HCT116 (cell line): ENCODE measurements around the gene STARD3NL. TPM values are rescaled to one million over a fixed set of nuclear protein-coding genes. Genes with fewer than 3 reads are reported as not detected.

Experiments used
- ATAC-seq: fragments of 200-7000 bp; cut with Tn5 transposase; 2 replicates; pipeline ENCODE4 v1.9.1; 2020; ENCODE audit warnings: mild to moderate bottlenecking, moderate library complexity
- BruUV-seq: library from RNA; stranded (reverse); fragments of 400-500 nt; replicated peaks from 2 replicates; lab custom pipeline; 2021; lab: Mats Ljungman, UMichigan
- CTCF ChIA-PET: fragments of 300-600 bp; sonication (Branson Sonifier 250); formaldehyde crosslinking; loops from one replicate; lab custom pipeline; 2021; ENCODE audit warnings: antibody characterized with exemption; lab: Charles Lee
- POLR2A ChIA-PET: fragments of 300-600, 350-600 bp; sonication (Branson Sonifier 250); formaldehyde crosslinking; loops from one replicate; lab custom pipeline; 2021; ENCODE audit warnings: antibody characterized with exemption; lab: Charles Lee
- RAD21 ChIA-PET, 2 experiments: fragments of 300-600 bp; sonication (Branson Sonifier 250); formaldehyde crosslinking; loops; one replicate each; lab custom pipeline; 2023; ENCODE audit warnings: low total read pairs in 2 of 2; ENCODE audit not compliant: uncharacterized antibody in 2 of 2, unreplicated experiment in 2 of 2, low non-redundant PET in 1 of 2; lab: Charles Lee
- DNase-seq: peaks from one replicate; pipeline ENCODE4 v3.0.0-alpha.2; 2010; ENCODE audit warnings: low read depth, low spot score
- H2AFZ ChIP-seq: fragments of 200-600 bp; shearing (Covaris generic), sonication (generic); 2 replicates; pipeline ENCODE4 v1.6.1; 2017; ENCODE audit warnings: low read depth, mixed run types, mixed read lengths, antibody characterized with exemption, low read length; ENCODE audit not compliant: poor library complexity, severe bottlenecking
- H3K27ac ChIP-seq: 2 replicates; pipeline ENCODE4 v1.5.1; 2012; ENCODE audit warnings: low read depth, low read length
- H3K27me3 ChIP-seq: fragments of 200-600 bp; sonication (generic); 2 replicates; pipeline ENCODE4 v1.6.1; 2016; ENCODE audit warnings: mixed run types, low read length, mixed read lengths; ENCODE audit not compliant: insufficient read depth
- H3K36me3 ChIP-seq, 2 experiments: fragments of 200-500 bp in 1 of 2; fragments of 200-600 bp in 1 of 2; sonication (Bioruptor generic) in 1 of 2; sonication (generic) in 1 of 2; 2 replicates each; pipeline versions ENCODE4 v1.5.1 to v1.6.1; 2014 to 2016; ENCODE audit warnings: low read length in 2 of 2, inconsistent platforms in 1 of 2, mixed read lengths in 1 of 2, mixed run types in 1 of 2; ENCODE audit not compliant: insufficient read depth in 2 of 2, control insufficient read depth in 1 of 2
- H3K4me1 ChIP-seq, 2 experiments: fragments of 200-600 bp in 1 of 2; sonication (generic) in 1 of 2; 2 replicates each; pipeline versions ENCODE4 v1.5.1 to v1.6.1; 2012 to 2017; ENCODE audit warnings: low read length in 2 of 2, inconsistent platforms in 1 of 2, mild to moderate bottlenecking in 1 of 2, mixed read lengths in 1 of 2, mixed run types in 1 of 2, moderate library complexity in 1 of 2; ENCODE audit not compliant: insufficient read depth in 2 of 2, control insufficient read depth in 1 of 2
- H3K4me2 ChIP-seq: fragments of 200-600 bp; sonication (generic); 2 replicates; pipeline ENCODE4 v1.6.1; 2017; ENCODE audit warnings: mixed run types, low read length, mixed read lengths
- H3K4me3 ChIP-seq, 2 experiments: fragments of 200-600 bp in 1 of 2; sonication (generic) in 1 of 2; replicated peaks in 1 of 2; 2 replicates each; pipeline ENCODE4 v1.5.1; 2011 to 2016; ENCODE audit warnings: low read length in 2 of 2, control low read depth in 1 of 2, low read depth in 1 of 2, mild to moderate bottlenecking in 1 of 2, mixed read lengths in 1 of 2, mixed run types in 1 of 2
- H3K79me2 ChIP-seq: fragments of 200-600 bp; sonication (generic); 2 replicates; pipeline ENCODE4 v1.6.1; 2017; ENCODE audit warnings: mild to moderate bottlenecking, mixed run types, low read length, moderate library complexity, mixed read lengths; ENCODE audit not compliant: insufficient read depth
- H3K9ac ChIP-seq: fragments of 200-600 bp; sonication (generic); 2 replicates; pipeline ENCODE4 v1.6.1; 2016; ENCODE audit warnings: low read length, mixed read lengths
- H3K9me2 ChIP-seq: fragments of 200-600 bp; sonication (generic), shearing (Covaris generic); 2 replicates; pipeline ENCODE4 v1.6.1; 2017; ENCODE audit warnings: mixed run types, mild to moderate bottlenecking, moderate library complexity; ENCODE audit not compliant: insufficient read depth
- H3K9me3 ChIP-seq, 2 experiments: fragments of 200-500 bp in 1 of 2; fragments of 200-600 bp in 1 of 2; sonication (Bioruptor generic) in 1 of 2; sonication (generic) in 1 of 2; 2 replicates each; pipeline ENCODE4 v1.6.1; 2014 to 2017; ENCODE audit warnings: low read length in 2 of 2, mixed read lengths in 2 of 2, inconsistent platforms in 1 of 2, low read depth in 1 of 2, mild to moderate bottlenecking in 1 of 2, mixed run types in 1 of 2, moderate library complexity in 1 of 2; ENCODE audit not compliant: control insufficient read depth in 1 of 2, insufficient read depth in 1 of 2
- H4K20me1 ChIP-seq: fragments of 200-600 bp; sonication (generic), shearing (Covaris generic); 2 replicates; pipeline ENCODE4 v1.6.1; 2017; ENCODE audit warnings: mixed run types, mild to moderate bottlenecking, moderate library complexity; ENCODE audit not compliant: insufficient read depth
- ATF3 ChIP-seq: IDR thresholded peaks from 2 replicates; pipeline ENCODE4 v1.6.1; 2012
- CEBPB ChIP-seq: IDR thresholded peaks from 2 replicates; pipeline ENCODE4 v1.6.1; 2012; ENCODE audit warnings: low read depth
- CTCF ChIP-seq, 3 experiments: fragments of 200-600 bp in 1 of 3; sonication (generic) in 1 of 3; IDR thresholded peaks in 2 of 3; conservative IDR thresholded peaks in 1 of 3; 2 replicates each; pipeline ENCODE4 v1.5.1; 2012 to 2017; ENCODE audit warnings: low read depth in 2 of 3, low read length in 2 of 3, antibody characterized with exemption in 1 of 3, borderline replicate concordance in 1 of 3, control low read depth in 1 of 3, mild to moderate bottlenecking in 1 of 3, mixed read lengths in 1 of 3, mixed run types in 1 of 3, moderate library complexity in 1 of 3; ENCODE audit not compliant: insufficient read depth in 1 of 3
- EGR1 ChIP-seq: IDR thresholded peaks from 2 replicates; pipeline ENCODE4 v1.6.1; 2012; ENCODE audit warnings: low read depth
- ELF1 ChIP-seq: IDR thresholded peaks from 2 replicates; pipeline ENCODE4 v1.6.1; 2012; ENCODE audit warnings: low read depth, borderline replicate concordance
- EZH2 ChIP-seq: fragments of 200-600 bp; sonication (generic); IDR thresholded peaks from 2 replicates; pipeline ENCODE4 v1.6.1; 2017; ENCODE audit warnings: antibody characterized with exemption, mixed run types
- EZH2phosphoT487 ChIP-seq: fragments of 200-600 bp; IDR thresholded peaks from 2 replicates; pipeline ENCODE4 v1.6.1; 2018; ENCODE audit warnings: antibody characterized with exemption, borderline replicate concordance
- FOSL1 ChIP-seq: IDR thresholded peaks from 2 replicates; pipeline ENCODE4 v1.6.1; 2012; ENCODE audit warnings: low read depth
- JUND ChIP-seq: IDR thresholded peaks from 2 replicates; pipeline ENCODE4 v1.6.1; 2012
- MAX ChIP-seq: IDR thresholded peaks from 2 replicates; pipeline ENCODE4 v1.6.1; 2012
- POLR2A ChIP-seq: IDR thresholded peaks from 2 replicates; pipeline ENCODE4 v1.7.0; 2011; ENCODE audit warnings: borderline replicate concordance; ENCODE audit not compliant: insufficient read depth, insufficient read length; ENCODE audit errors: extremely low read depth
- POLR2AphosphoS5 ChIP-seq: IDR thresholded peaks from 2 replicates; pipeline ENCODE4 v1.6.1; 2011; ENCODE audit warnings: mild to moderate bottlenecking, low read depth, low read length, moderate library complexity
- RAD21 ChIP-seq: IDR thresholded peaks from 2 replicates; pipeline ENCODE4 v1.6.1; 2012; ENCODE audit warnings: low read depth, mild to moderate bottlenecking
- REST ChIP-seq: IDR thresholded peaks from 2 replicates; pipeline ENCODE4 v1.6.1; 2012; ENCODE audit warnings: low read depth
- TCF7L2 ChIP-seq: IDR thresholded peaks from 2 replicates; pipeline ENCODE4 v1.7.0; 2011; ENCODE audit warnings: borderline replicate concordance, inconsistent platforms; ENCODE audit not compliant: insufficient read depth, insufficient read length; ENCODE audit errors: extremely low read depth
- ZFX ChIP-seq: fragments of 450-650 bp; IDR thresholded peaks from 2 replicates; pipeline ENCODE4 v1.6.1; 2017
- ZNF274 ChIP-seq: fragments of 200-500 bp; sonication (Bioruptor generic); IDR thresholded peaks from 2 replicates; pipeline ENCODE4 v1.6.1; 2014; ENCODE audit warnings: mild to moderate bottlenecking, low read depth, low read length, inconsistent platforms
- intact Hi-C: fragments of 100-400 bp; cut with micrococcal nuclease; formaldehyde crosslinking; loops from 2 replicates; pipeline ENCODE4 v1.10.0; 2022
- total RNA-seq: library from RNA; stranded (reverse); gene quantifications from one replicate; pipeline ENCODE4 v1.2.1, GENCODE V29; 2021; ENCODE audit not compliant: unreplicated experiment

STARD3NL gene
- total RNA-seq, 1 experiment from 2014 or later = 32.0 TPM

- Histone ChIP-seq H3K27me3 (no peaks in the 10 kb centered on the region), H3K36me3 (peaks cover 4 to 5% of the 10 kb centered on the region in 2 experiments; a peak in 2 of 4 replicates), H3K9me3 (no peaks in the 10 kb centered on the region), H3K4me2 (no peak overlapping the region), H3K9me2 (no peaks in the 10 kb centered on the region), H3K4me3 (no peak overlapping the region), H4K20me1 (no peaks in the 10 kb centered on the region), H2AFZ (no peak overlapping the region), H3K27ac (no peak overlapping the region), H3K4me1 (no peaks in the 10 kb centered on the region), H3K79me2 (no peaks in the 10 kb centered on the region), H3K9ac (no peak overlapping the region)
- ChIA-PET CTCF (no interaction called here), POLR2A (no interaction called here), RAD21 (no interaction called here)
- DNase-seq = no peak
- no peak for ATAC-seq
- intact Hi-C loops = no loop called here
- TF ChIP-seq CEBPB (no peak), ZFX (no peak), EGR1 (no peak), ATF3 (no peak), EZH2phosphoT487 (no peak), FOSL1 (no peak), ZNF274 (no peak), TCF7L2 (no peak), POLR2AphosphoS5 (no peak), MAX (no peak), ELF1 (no peak), POLR2A (no peak), EZH2 (no peak), REST (no peak), CTCF (IDR thresholded peaks at IDR 0.05 in 2 of 3, conservative IDR thresholded peaks at IDR 0.05 in 1 of 3; ENCODE audit: borderline replicate concordance in 1 of 3, insufficient read depth in 1 of 3, low read depth in 2 of 3, low read length in 2 of 3) (no peak), JUND (no peak), RAD21 (no peak)
- no TSS peak for BruUV-seq
These were observed 54.7 kb downstream of the STARD3NL start for GRCh38 chr7:38232502-38233366.
